PC-9 (cell line): ENCODE measurements around the gene PRSS33.

Source experiments
- EZH2 ChIP-seq: fragments of 200-600 bp; sonication (generic); IDR thresholded peaks from 2 replicates; pipeline ENCODE4 v1.8.0; 2017; ENCODE audit warnings: antibody characterized with exemption, low read depth
- TF ChIP-seq, protein P1 (sequence below): fragments of 200-600 bp; sonication (generic); conservative IDR thresholded peaks from 2 replicates; pipeline ENCODE4 v1.6.1; 2017; ENCODE audit warnings: mixed run types, antibody characterized with exemption, mild to moderate bottlenecking, moderate library complexity

DNA sequence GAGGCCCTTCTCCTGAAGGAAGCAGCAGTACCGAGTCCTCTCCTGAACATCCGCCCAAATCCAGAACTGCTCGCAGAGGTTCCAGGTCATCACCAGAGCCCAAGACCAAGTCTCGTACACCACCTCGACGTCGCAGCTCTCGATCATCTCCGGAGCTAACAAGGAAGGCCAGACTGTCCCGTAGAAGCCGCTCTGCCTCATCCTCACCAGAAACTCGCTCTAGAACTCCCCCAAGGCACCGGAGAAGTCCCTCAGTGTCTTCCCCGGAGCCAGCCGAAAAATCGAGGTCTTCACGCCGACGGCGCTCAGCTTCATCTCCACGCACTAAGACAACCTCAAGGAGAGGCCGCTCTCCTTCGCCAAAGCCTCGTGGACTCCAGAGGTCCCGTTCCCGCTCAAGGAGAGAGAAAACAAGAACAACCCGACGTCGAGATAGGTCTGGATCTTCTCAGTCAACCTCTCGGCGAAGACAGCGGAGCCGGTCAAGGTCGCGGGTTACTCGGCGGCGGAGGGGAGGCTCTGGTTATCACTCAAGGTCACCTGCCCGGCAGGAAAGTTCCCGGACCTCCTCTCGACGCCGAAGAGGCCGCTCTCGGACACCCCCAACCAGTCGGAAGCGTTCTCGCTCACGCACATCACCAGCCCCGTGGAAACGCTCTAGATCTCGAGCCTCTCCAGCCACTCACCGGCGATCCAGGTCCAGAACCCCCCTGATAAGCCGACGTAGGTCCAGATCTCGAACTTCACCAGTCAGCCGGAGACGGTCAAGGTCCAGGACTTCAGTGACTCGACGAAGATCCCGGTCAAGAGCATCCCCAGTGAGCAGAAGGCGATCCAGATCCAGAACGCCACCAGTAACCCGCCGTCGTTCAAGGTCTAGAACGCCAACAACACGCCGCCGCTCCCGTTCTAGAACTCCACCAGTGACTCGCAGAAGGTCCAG lies 21.6 kb downstream of the PRSS33 start:
- TF ChIP-seq, protein P1, sequence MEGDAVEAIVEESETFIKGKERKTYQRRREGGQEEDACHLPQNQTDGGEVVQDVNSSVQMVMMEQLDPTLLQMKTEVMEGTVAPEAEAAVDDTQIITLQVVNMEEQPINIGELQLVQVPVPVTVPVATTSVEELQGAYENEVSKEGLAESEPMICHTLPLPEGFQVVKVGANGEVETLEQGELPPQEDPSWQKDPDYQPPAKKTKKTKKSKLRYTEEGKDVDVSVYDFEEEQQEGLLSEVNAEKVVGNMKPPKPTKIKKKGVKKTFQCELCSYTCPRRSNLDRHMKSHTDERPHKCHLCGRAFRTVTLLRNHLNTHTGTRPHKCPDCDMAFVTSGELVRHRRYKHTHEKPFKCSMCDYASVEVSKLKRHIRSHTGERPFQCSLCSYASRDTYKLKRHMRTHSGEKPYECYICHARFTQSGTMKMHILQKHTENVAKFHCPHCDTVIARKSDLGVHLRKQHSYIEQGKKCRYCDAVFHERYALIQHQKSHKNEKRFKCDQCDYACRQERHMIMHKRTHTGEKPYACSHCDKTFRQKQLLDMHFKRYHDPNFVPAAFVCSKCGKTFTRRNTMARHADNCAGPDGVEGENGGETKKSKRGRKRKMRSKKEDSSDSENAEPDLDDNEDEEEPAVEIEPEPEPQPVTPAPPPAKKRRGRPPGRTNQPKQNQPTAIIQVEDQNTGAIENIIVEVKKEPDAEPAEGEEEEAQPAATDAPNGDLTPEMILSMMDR: no peak
- TF ChIP-seq EZH2: no peak
